Suprapubic skin (tissue), 4 donors: ENCODE results near the gene OLFML2A. TPM values are rescaled to one million over a fixed set of nuclear protein-coding genes. Genes with fewer than 3 reads are reported as not detected.

Experiments used
- DNase-seq, 2 donors: peaks; one replicate each; pipeline ENCODE4 v3.0.0-alpha.2; 2019; ENCODE audit warnings: low spot score in 2 of 2
- H3K27ac ChIP-seq: fragments of 200-600 bp; sonication (generic); one replicate; pipeline ENCODE4 v1.5.1; 2019
- H3K27me3 ChIP-seq: fragments of 200-600 bp; sonication (generic); one replicate; pipeline ENCODE4 v1.5.1; 2019
- H3K36me3 ChIP-seq: fragments of 200-600 bp; sonication (generic); one replicate; pipeline ENCODE4 v1.5.1; 2019
- H3K4me1 ChIP-seq: fragments of 200-600 bp; sonication (generic); one replicate; pipeline ENCODE4 v1.5.1; 2019
- H3K4me3 ChIP-seq: fragments of 200-600 bp; sonication (generic); one replicate; pipeline ENCODE4 v1.5.1; 2019; ENCODE audit warnings: mild to moderate bottlenecking
- H3K9me3 ChIP-seq: fragments of 200-600 bp; sonication (generic); one replicate; pipeline ENCODE4 v1.5.1; 2019
- CTCF ChIP-seq, 2 donors: fragments of 200-600 bp in 1 of 2; fragments of 450-650 bp in 1 of 2; sonication (generic) in 1 of 2; IDR thresholded peaks; one replicate each; pipeline ENCODE4 v1.5.1; 2016 to 2019; ENCODE audit warnings: antibody characterized with exemption in 2 of 2, mild to moderate bottlenecking in 1 of 2, moderate library complexity in 1 of 2
- EP300 ChIP-seq: sonication (generic); formaldehyde crosslinking; IDR thresholded peaks from one replicate; pipeline ENCODE4 v1.6.1; 2017; ENCODE audit warnings: antibody characterized with exemption
- POLR2A ChIP-seq, 2 donors: fragments of 450-650 bp; IDR thresholded peaks; one replicate each; pipeline ENCODE4 v1.6.1; 2017; ENCODE audit warnings: antibody characterized with exemption in 2 of 2, mild to moderate bottlenecking in 2 of 2, moderate library complexity in 2 of 2
- POLR2AphosphoS5 ChIP-seq, 3 donors: sonication (generic); formaldehyde crosslinking; IDR thresholded peaks; one replicate each; pipeline ENCODE4 v1.6.1; 2017; ENCODE audit warnings: antibody characterized with exemption in 3 of 3
- WGBS: methylation state at CpG from one replicate; pipeline ENCODE4 v1.1.5; 2018; 5-methylcytosine and 5-hydroxymethylcytosine counted together
- total RNA-seq, 4 donors: library from RNA; depleted of rRNA; stranded (reverse); fragments of >200 nt; gene quantifications; one replicate each; pipeline ENCODE4 v1.1.0, GENCODE V29; 2016

OLFML2A gene
- total RNA-seq, 4 donors from 2014 or later = 14.6 to 36.8 (median 18.9) TPM

DNA sequence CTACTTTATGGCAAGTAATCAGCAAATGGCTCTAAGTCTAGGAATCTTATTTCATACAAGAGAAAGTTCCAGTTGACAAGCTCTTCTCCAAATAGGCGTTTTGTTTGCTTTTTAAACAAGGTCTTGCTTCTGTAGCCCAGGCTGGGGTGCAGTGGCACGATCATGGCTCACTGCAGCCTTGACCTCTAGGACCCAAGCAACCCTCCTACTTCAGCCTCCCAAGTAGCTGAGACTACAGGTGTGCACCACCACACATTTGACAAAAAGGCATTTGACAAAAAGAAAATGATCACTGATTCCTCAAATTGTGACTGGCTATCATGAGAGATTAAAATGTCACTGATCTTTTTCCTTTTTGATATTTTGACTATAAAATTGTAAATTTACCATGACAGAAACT lies 37.6 kb upstream of the OLFML2A start:
- H3K36me3 ChIP-seq = no peaks in the 10 kb centered on the region
- no peaks in the 10 kb centered on the region for H3K9me3 ChIP-seq
- H3K27me3 ChIP-seq = no peaks in the 10 kb centered on the region
- no peak overlapping the region for H3K27ac ChIP-seq
- no peak overlapping the region for H3K4me3 ChIP-seq
- WGBS = 93% methylated on average over 2 of the region's 2 CpGs
- peaks cover 10% of the 10 kb centered on the region for H3K4me1 ChIP-seq
- no peak for DNase-seq
- TF ChIP-seq POLR2AphosphoS5 (IDR thresholded peaks at IDR 0.05) = no peak
- no peak for TF ChIP-seq CTCF (IDR thresholded peaks at IDR 0.05)

DNA sequence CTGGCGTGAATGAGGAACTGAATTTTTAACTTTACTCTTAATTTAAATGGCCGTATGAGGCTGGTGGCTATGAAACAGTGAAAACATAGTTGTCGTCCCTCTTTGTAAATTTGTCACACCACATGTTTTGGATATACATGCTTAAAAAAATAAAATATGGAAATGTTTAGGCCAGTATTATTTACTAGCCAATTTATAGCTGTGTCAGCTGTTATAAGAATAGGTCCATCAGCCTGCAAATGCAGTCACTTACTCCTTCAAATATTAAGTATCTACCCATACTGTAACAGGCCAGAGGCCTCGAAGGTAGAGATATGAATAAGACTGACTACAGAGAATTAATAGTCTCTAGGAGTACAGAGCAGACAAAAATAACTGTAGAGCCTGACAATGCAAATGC lies 35.8 kb upstream of the OLFML2A start:
- DNase-seq = no peak
- H3K27ac ChIP-seq = no peak overlapping the region
- H3K9me3 ChIP-seq = no peaks in the 10 kb centered on the region
- H3K27me3 ChIP-seq = no peaks in the 10 kb centered on the region
- no peaks in the 10 kb centered on the region for H3K4me1 ChIP-seq
- WGBS = 95% methylated on average over 4 of the region's 4 CpGs
- H3K36me3 ChIP-seq = no peaks in the 10 kb centered on the region
- no peak for TF ChIP-seq POLR2AphosphoS5 (IDR thresholded peaks at IDR 0.05)
- TF ChIP-seq EP300 = no peak
- TF ChIP-seq POLR2A (IDR thresholded peaks at IDR 0.05) = no peak
- no peak for TF ChIP-seq CTCF (IDR thresholded peaks at IDR 0.05)
- H3K4me3 ChIP-seq = no peak overlapping the region

DNA sequence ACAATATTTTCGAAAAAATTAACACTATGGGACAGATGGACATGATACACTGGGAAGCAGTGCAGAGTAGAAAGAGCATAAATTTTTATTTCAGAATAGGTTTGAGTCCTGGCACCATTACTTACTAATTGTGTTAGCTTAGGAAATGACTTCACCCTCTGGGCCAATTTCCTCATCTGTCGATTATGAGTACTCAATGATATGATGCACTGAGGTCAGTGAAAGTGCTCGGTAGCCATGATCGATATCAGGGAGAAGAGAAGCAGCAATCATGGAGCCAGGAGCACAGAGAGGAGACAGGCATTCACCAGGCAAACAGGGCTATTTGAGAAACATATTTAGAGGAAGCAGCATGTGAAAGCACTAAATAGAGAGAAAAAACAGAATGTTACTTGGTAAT lies 35.3 kb upstream of the OLFML2A start:
- Histone ChIP-seq H3K4me1 (no peaks in the 10 kb centered on the region), H3K4me3 (no peak overlapping the region), H3K27ac (no peak overlapping the region), H3K9me3 (no peaks in the 10 kb centered on the region), H3K36me3 (no peaks in the 10 kb centered on the region), H3K27me3 (no peaks in the 10 kb centered on the region)
- TF ChIP-seq EP300 (no peak), CTCF (IDR thresholded peaks at IDR 0.05) (no peak), POLR2A (IDR thresholded peaks at IDR 0.05) (no peak), POLR2AphosphoS5 (IDR thresholded peaks at IDR 0.05) (no peak)
- 77% methylated on average over 4 of the region's 4 CpGs for WGBS
- DNase-seq = no peak

- H3K4me1 ChIP-seq = no peaks in the 10 kb centered on the region
- no peak overlapping the region for H3K4me3 ChIP-seq
- no peaks in the 10 kb centered on the region for H3K36me3 ChIP-seq
- no peak overlapping the region for H3K27ac ChIP-seq
- no peaks in the 10 kb centered on the region for H3K9me3 ChIP-seq
- DNase-seq = no peak
- TF ChIP-seq CTCF (IDR thresholded peaks at IDR 0.05) = no peak
- no peak for TF ChIP-seq POLR2A (IDR thresholded peaks at IDR 0.05)
- no peak for TF ChIP-seq POLR2AphosphoS5 (IDR thresholded peaks at IDR 0.05)
- no peak for TF ChIP-seq EP300
- no peaks in the 10 kb centered on the region for H3K27me3 ChIP-seq
Measured at GRCh38 chr9:124742940-124743339, 34.0 kb upstream of the OLFML2A start.

DNA sequence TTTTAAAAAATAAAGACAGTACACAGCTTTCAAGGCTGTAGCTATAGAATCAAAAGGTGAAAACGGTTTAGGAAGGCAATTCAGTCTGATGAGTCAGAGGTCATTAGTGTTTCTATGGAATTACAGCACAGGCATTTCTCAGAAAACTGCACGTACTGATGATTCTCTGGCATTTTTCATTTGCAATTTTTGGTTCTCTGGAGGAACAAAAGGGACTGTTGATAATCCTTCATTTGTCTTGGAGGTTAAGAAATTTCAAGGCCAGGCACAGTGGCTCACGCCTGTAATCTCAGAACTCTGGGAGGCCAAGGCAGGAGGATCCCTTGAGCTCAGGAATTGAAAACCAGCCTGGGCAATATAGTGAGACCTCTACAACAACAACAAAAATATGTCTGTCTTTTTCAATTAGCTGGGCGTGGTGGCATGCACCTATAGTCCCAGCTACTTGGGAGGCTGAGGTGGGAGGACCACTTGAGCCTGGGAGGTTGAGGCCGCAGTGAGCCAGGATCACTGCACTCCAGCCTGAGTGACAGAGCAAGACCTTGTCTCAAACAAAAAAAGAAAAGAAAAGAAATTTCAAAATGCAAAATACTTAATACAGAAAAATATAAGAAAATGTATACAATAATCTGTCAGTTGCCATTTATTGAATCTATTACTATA lies 33.1 kb upstream of the OLFML2A start:
- WGBS = 79% methylated on average over 5 of the region's 5 CpGs
- Histone ChIP-seq H3K36me3 (no peaks in the 10 kb centered on the region), H3K4me3 (no peak overlapping the region), H3K4me1 (no peaks in the 10 kb centered on the region), H3K27me3 (no peaks in the 10 kb centered on the region), H3K27ac (no peak overlapping the region), H3K9me3 (no peaks in the 10 kb centered on the region)
- TF ChIP-seq CTCF (IDR thresholded peaks at IDR 0.05) (no peak), POLR2A (IDR thresholded peaks at IDR 0.05) (no peak), EP300 (no peak), POLR2AphosphoS5 (IDR thresholded peaks at IDR 0.05) (no peak)
- no peak for DNase-seq
